Measurements from ENCODE around the gene ZNF682. TPM values are rescaled to one million over a fixed set of nuclear protein-coding genes. Genes with fewer than 3 reads are reported as not detected.
"Not testable (repeated sequence)": the region's sequence is repeated elsewhere in the genome, so short reads cannot be mapped to it uniquely, and the experiment has no call there.

Gene ZNF682
- total RNA-seq, 1 donor from 2014 or later = 23.9 TPM

- peaks cover 7% of the 10 kb centered on the region for H3K27me3 Mint-ChIP-seq (ENCODE audit: unreplicated experiment)
- no peak overlapping the region for H3K27ac Mint-ChIP-seq (ENCODE audit: unreplicated experiment)
- no peak for DNase-seq
- H3K36me3 Mint-ChIP-seq (ENCODE audit: unreplicated experiment) = peaks cover 24% of the 10 kb centered on the region
- H3K4me3 Mint-ChIP-seq (ENCODE audit: unreplicated experiment) = no peak overlapping the region
- H3K4me1 Mint-ChIP-seq (ENCODE audit: low read depth, unreplicated experiment) = peaks cover 1% of the 10 kb centered on the region
- TF ChIP-seq, protein P1, sequence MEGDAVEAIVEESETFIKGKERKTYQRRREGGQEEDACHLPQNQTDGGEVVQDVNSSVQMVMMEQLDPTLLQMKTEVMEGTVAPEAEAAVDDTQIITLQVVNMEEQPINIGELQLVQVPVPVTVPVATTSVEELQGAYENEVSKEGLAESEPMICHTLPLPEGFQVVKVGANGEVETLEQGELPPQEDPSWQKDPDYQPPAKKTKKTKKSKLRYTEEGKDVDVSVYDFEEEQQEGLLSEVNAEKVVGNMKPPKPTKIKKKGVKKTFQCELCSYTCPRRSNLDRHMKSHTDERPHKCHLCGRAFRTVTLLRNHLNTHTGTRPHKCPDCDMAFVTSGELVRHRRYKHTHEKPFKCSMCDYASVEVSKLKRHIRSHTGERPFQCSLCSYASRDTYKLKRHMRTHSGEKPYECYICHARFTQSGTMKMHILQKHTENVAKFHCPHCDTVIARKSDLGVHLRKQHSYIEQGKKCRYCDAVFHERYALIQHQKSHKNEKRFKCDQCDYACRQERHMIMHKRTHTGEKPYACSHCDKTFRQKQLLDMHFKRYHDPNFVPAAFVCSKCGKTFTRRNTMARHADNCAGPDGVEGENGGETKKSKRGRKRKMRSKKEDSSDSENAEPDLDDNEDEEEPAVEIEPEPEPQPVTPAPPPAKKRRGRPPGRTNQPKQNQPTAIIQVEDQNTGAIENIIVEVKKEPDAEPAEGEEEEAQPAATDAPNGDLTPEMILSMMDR (IDR thresholded peaks at IDR 0.05; ENCODE audit: partially characterized antibody, unreplicated experiment) = no peak
- peaks cover 7% of the 10 kb centered on the region for H3K9me3 Mint-ChIP-seq (ENCODE audit: unreplicated experiment)
Measured at GRCh38 chr19:20066861-20067260, 27.6 kb upstream of the ZNF682 start.

GRCh38 chr19:20060282-20060681 is 21.0 kb upstream of the ZNF682 start:
- H3K4me1 Mint-ChIP-seq (ENCODE audit: low read depth, unreplicated experiment) = no peaks in the 10 kb centered on the region

DNA sequence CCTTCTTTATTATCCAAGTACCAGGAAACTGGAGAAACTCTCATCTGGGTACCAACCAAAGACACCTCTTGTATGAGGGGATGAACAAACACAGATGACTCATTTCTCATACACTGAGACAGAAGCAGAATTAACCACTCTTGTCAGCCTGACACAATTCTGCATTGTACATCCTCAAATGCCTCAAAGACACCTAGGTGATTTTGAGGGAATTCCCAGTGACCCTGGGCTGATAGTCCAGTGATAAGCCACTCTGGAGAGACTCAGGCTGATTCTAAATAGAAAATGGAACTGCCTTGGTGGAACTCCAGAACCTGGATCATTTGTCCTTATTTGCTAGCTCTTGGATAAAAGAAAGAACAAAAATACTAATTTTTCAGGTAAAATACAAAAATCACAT is 19.4 kb upstream of the ZNF682 start:
- not testable (repeated sequence) for H3K27ac Mint-ChIP-seq (ENCODE audit: unreplicated experiment); DNase-seq; H3K4me1 Mint-ChIP-seq (ENCODE audit: low read depth, unreplicated experiment); H3K9me3 Mint-ChIP-seq (ENCODE audit: unreplicated experiment); H3K27me3 Mint-ChIP-seq (ENCODE audit: unreplicated experiment); H3K36me3 Mint-ChIP-seq (ENCODE audit: unreplicated experiment); H3K4me3 Mint-ChIP-seq (ENCODE audit: unreplicated experiment)

More at GRCh38 chr19:20060282-20060681, 21.0 kb upstream of the ZNF682 start:
- H3K27ac Mint-ChIP-seq (ENCODE audit: unreplicated experiment) = no peak overlapping the region
- DNase-seq = no peak
- TF ChIP-seq, protein P1 (IDR thresholded peaks at IDR 0.05; ENCODE audit: partially characterized antibody, unreplicated experiment) = no peak
- no peak overlapping the region for H3K4me3 Mint-ChIP-seq (ENCODE audit: unreplicated experiment)
- H3K9me3 Mint-ChIP-seq (ENCODE audit: unreplicated experiment) = peaks cover 6% of the 10 kb centered on the region
- H3K27me3 Mint-ChIP-seq (ENCODE audit: unreplicated experiment) = no peaks in the 10 kb centered on the region
- peaks cover 5% of the 10 kb centered on the region for H3K36me3 Mint-ChIP-seq (ENCODE audit: unreplicated experiment)

- TF ChIP-seq, protein P1 (IDR thresholded peaks at IDR 0.05; ENCODE audit: partially characterized antibody, unreplicated experiment) = no peak
- Mint-ChIP-seq H3K27me3 (ENCODE audit: unreplicated experiment) (peaks cover 3% of the 10 kb centered on the region), H3K27ac (ENCODE audit: unreplicated experiment) (peak overlapping the region; percentile 97), H3K36me3 (ENCODE audit: unreplicated experiment) (no peaks in the 10 kb centered on the region), H3K4me1 (ENCODE audit: low read depth, unreplicated experiment) (peaks cover 4% of the 10 kb centered on the region), H3K4me3 (ENCODE audit: unreplicated experiment) (peak overlapping the region; percentile 92), H3K9me3 (ENCODE audit: unreplicated experiment) (peaks cover 7% of the 10 kb centered on the region)
- peak; percentile 92 for DNase-seq
Measured at GRCh38 chr19:20051841-20052768, 12.8 kb upstream of the ZNF682 start.

GRCh38 chr19:20045742-20046141 is 6.4 kb upstream of the ZNF682 start:
- H3K36me3 Mint-ChIP-seq (ENCODE audit: unreplicated experiment); H3K9me3 Mint-ChIP-seq (ENCODE audit: unreplicated experiment); H3K4me1 Mint-ChIP-seq (ENCODE audit: low read depth, unreplicated experiment); H3K27ac Mint-ChIP-seq (ENCODE audit: unreplicated experiment); H3K27me3 Mint-ChIP-seq (ENCODE audit: unreplicated experiment); DNase-seq; H3K4me3 Mint-ChIP-seq (ENCODE audit: unreplicated experiment): not testable (repeated sequence)

DNA sequence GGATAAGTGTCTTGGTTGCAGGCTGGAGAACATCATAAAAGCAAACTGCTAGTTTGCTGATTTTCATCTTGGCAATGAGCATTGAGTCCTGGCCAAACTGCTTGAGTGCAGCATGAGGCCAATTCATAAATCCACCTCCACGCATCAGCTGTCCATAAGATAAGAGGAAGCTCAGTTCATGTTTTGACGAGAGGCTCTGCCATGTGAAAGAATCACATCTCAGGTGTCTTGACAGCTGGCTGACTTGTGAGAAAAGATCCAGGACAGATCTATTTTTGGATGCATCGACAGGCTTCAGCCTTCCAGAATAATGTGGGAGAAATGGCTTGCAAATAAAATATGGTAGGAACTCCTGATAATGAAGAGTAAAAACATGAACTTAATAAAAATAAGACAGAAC is 5.4 kb upstream of the ZNF682 start:
- peaks cover 5% of the 10 kb centered on the region for H3K9me3 Mint-ChIP-seq (ENCODE audit: unreplicated experiment)
- no peak overlapping the region for H3K4me3 Mint-ChIP-seq (ENCODE audit: unreplicated experiment)
- no peaks in the 10 kb centered on the region for H3K4me1 Mint-ChIP-seq (ENCODE audit: low read depth, unreplicated experiment)
- H3K36me3 Mint-ChIP-seq (ENCODE audit: unreplicated experiment) = no peaks in the 10 kb centered on the region
- H3K27me3 Mint-ChIP-seq (ENCODE audit: unreplicated experiment) = no peaks in the 10 kb centered on the region
- H3K27ac Mint-ChIP-seq (ENCODE audit: unreplicated experiment) = no peak overlapping the region
- TF ChIP-seq, protein P1 (IDR thresholded peaks at IDR 0.05; ENCODE audit: partially characterized antibody, unreplicated experiment) = no peak
- no peak for DNase-seq
